Measurements from ENCODE around the gene THAP10.

- TF ChIP-seq CTCF (IDR thresholded peaks at IDR 0.05) (no peak), POLR2A (IDR thresholded peaks at IDR 0.05) (no peak)
Observed at GRCh38 chr15:70835415-70835814, 56.8 kb downstream of the THAP10 start.
